Measurements from ENCODE around the gene SAMD4B. TPM values are rescaled to one million over a fixed set of nuclear protein-coding genes. Genes with fewer than 3 reads are reported as not detected.

Gene SAMD4B
- 148 to 164 TPM (median 150 TPM) in 3 replicates for total RNA-seq (2021)
- Bru-seq, nascent RNA, result percentile 78 among the genes with signal in this experiment
- long read RNA-seq, experiment 1, full-length matches to known transcripts, result 52 of 667 reads
- long read RNA-seq, experiment 1, partial matches to known transcripts, result 168 of 667 reads
- long read RNA-seq, experiment 1, other reads (novel, unspliced or antisense), result 447 of 667 reads
- long read RNA-seq, experiment 2, transcript SAMD4B-204 (1 exons, 578 nt), result major isoform, 28 of 133 reads
- long read RNA-seq, experiment 2, partial matches to known transcripts, result 34 of 133 reads
- long read RNA-seq, experiment 2, other reads (novel, unspliced or antisense), result 63 of 133 reads
- long read RNA-seq, experiment 3, partial matches to known transcripts, result 0 of 1 reads
- long read RNA-seq, experiment 3, other reads (novel, unspliced or antisense), result 0 of 1 reads

DNA sequence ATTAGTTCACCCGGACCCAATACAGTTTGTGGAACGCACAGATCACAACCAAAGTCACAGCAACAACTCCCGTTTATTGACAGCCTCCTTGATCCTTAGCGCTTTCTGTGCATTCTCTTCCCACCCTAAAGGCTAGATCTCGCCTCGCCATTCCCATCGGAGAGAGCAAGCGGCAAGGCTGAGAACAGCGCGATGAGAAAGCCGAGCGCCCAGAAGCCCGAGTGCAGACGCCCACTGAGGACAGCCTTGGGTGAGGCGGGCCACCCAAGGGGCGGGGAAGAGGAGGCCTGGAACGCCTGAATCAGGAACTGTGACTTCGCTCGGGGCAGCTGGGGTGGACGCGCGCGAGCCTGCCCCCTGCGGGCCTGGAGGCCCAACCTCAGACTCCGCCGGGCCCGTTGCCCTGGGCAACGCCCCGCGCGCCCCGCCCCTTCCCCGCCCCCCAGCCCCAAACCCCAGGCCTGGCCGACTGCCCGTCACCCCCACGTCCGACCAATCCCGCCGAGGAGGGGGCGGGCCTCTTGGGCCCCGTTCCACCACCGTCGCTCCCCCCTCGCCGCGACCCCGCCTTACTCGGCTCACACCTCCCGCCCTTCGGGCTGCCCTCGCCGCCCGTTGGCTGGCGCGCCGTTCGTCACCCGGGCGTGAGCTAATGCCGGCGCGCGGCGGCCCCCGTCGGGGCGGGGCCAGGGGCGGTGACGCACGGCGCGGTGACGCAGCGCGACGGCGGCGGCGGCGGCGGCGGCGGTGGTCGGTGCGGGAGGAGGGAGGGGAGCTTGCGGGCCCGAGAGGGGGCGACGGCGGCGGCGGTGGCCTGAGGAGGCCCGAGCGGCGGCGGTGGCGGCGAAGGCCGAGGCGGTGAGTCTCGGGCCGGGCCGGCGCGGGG is at the start of gene SAMD4B:
TSS of gene SAMD4B (plus strand) at position 703 of the 886 bp plus-strand sequence. CDS start 14,473 bp downstream, outside the sequence.
- H3K36me3 Mint-ChIP-seq, result peaks cover 8% of the 10 kb centered on the region
- H3K27me3 Mint-ChIP-seq (ENCODE audit: low read depth), result peaks cover 13% of the 10 kb centered on the region
- peak; percentile 96 for ATAC-seq
- H3K4me3 Mint-ChIP-seq, result peak within 1 kb of the TSS; percentile 94
- H3K4me1 Mint-ChIP-seq, result peaks cover 24% of the 10 kb centered on the region
- peak within 1 kb of the TSS; percentile 87 for H3K27ac Mint-ChIP-seq
- POLR2A ChIA-PET, result interaction anchor here (0.5 to 1.4 kb wide), 3 partner anchors 49 to 170 kb away, joined by 3 to 5 read pairs (median 4); partner anchors contain the start of genes MED29, PAF1 and RPS16
- DNase-seq (ENCODE audit: low spot score), result peak; percentile 99
- H3K9me3 Mint-ChIP-seq, result no peaks in the 10 kb centered on the region
- CTCF ChIA-PET, result interaction anchor here (0.6 to 2.4 kb wide), 27 partner anchors 9 to 366 kb away, joined by 3 to 13 read pairs (median 6); partner anchors contain the start of genes MED29, PAF1 and RPS16
- no peak for TF ChIP-seq AFF4 (CRISPR knock-in tag; IDR thresholded peaks at IDR 0.05; ENCODE audit: borderline replicate concordance)
- no peak for TF ChIP-seq GTF2I (CRISPR knock-in tag; conservative IDR thresholded peaks at IDR 0.05)
- 0 out of 2 replicates have a peak, but pooled peaks have one; percentile 15 for TF ChIP-seq TEAD4 (CRISPR knock-in tag; IDR thresholded peaks at IDR 0.05)
- TF ChIP-seq, protein P1, sequence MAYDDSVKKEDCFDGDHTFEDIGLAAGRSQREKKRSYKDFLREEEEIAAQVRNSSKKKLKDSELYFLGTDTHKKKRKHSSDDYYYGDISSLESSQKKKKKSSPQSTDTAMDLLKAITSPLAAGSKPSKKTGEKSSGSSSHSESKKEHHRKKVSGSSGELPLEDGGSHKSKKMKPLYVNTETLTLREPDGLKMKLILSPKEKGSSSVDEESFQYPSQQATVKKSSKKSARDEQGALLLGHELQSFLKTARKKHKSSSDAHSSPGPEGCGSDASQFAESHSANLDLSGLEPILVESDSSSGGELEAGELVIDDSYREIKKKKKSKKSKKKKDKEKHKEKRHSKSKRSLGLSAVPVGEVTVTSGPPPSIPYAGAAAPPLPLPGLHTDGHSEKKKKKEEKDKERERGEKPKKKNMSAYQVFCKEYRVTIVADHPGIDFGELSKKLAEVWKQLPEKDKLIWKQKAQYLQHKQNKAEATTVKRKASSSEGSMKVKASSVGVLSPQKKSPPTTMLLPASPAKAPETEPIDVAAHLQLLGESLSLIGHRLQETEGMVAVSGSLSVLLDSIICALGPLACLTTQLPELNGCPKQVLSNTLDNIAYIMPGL (CRISPR knock-in tag; IDR thresholded peaks at IDR 0.05), result 0 out of 2 replicates have a peak, but pooled peaks have one; percentile 76
- TF ChIP-seq ZNF416 (CRISPR knock-in tag; IDR thresholded peaks at IDR 0.05), result no peak
- 0 out of 2 replicates have a peak, but pooled peaks have one; percentile 13 for TF ChIP-seq HMGA2 (CRISPR knock-in tag; IDR thresholded peaks at IDR 0.05)
- TF ChIP-seq CREB1 (CRISPR knock-in tag; IDR thresholded peaks at IDR 0.05), result 0 out of 2 replicates have a peak, but pooled peaks have one; percentile 24
- no peak for TF ChIP-seq ZNF263 (CRISPR knock-in tag; IDR thresholded peaks at IDR 0.05; ENCODE audit: low read depth)
- peak; percentile 60; the same call in 1 of the 2 replicates for TF ChIP-seq ETV6 (CRISPR knock-in tag; IDR thresholded peaks at IDR 0.05)
- TF ChIP-seq PRRX2 (CRISPR knock-in tag; IDR thresholded peaks at IDR 0.05), result no peak
- TF ChIP-seq, protein P2, sequence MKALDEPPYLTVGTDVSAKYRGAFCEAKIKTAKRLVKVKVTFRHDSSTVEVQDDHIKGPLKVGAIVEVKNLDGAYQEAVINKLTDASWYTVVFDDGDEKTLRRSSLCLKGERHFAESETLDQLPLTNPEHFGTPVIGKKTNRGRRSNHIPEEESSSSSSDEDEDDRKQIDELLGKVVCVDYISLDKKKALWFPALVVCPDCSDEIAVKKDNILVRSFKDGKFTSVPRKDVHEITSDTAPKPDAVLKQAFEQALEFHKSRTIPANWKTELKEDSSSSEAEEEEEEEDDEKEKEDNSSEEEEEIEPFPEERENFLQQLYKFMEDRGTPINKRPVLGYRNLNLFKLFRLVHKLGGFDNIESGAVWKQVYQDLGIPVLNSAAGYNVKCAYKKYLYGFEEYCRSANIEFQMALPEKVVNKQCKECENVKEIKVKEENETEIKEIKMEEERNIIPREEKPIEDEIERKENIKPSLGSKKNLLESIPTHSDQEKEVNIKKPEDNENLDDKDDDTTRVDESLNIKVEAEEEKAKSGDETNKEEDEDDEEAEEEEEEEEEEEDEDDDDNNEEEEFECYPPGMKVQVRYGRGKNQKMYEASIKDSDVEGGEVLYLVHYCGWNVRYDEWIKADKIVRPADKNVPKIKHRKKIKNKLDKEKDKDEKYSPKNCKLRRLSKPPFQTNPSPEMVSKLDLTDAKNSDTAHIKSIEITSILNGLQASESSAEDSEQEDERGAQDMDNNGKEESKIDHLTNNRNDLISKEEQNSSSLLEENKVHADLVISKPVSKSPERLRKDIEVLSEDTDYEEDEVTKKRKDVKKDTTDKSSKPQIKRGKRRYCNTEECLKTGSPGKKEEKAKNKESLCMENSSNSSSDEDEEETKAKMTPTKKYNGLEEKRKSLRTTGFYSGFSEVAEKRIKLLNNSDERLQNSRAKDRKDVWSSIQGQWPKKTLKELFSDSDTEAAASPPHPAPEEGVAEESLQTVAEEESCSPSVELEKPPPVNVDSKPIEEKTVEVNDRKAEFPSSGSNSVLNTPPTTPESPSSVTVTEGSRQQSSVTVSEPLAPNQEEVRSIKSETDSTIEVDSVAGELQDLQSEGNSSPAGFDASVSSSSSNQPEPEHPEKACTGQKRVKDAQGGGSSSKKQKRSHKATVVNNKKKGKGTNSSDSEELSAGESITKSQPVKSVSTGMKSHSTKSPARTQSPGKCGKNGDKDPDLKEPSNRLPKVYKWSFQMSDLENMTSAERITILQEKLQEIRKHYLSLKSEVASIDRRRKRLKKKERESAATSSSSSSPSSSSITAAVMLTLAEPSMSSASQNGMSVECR (CRISPR knock-in tag; IDR thresholded peaks at IDR 0.05; ENCODE audit: borderline replicate concordance), result peak; percentile 66; the same call in 1 of the 2 replicates
- TF ChIP-seq USF1 (CRISPR knock-in tag; IDR thresholded peaks at IDR 0.05), result peak; percentile 15; the same call in 1 of the 2 replicates
- no peak for TF ChIP-seq GRHL2 (CRISPR knock-in tag; IDR thresholded peaks at IDR 0.05; ENCODE audit: insufficient replicate concordance, severe bottlenecking)
- peak; percentile 69 for TF ChIP-seq FOXP1 (CRISPR knock-in tag; IDR thresholded peaks at IDR 0.05; ENCODE audit: borderline replicate concordance)
- TF ChIP-seq ZSCAN18 (CRISPR knock-in tag; IDR thresholded peaks at IDR 0.05), result no peak
- peak; percentile 72; the same call in 1 of the 2 replicates for TF ChIP-seq FOXK1 (CRISPR knock-in tag; IDR thresholded peaks at IDR 0.05)
- peak; percentile 93 for TF ChIP-seq NFYB (CRISPR knock-in tag; conservative IDR thresholded peaks at IDR 0.05; ENCODE audit: low read depth)
- peak; percentile 54; the same call in 1 of the 2 replicates for TF ChIP-seq CREM (CRISPR knock-in tag; IDR thresholded peaks at IDR 0.05)
- TF ChIP-seq, protein P3, sequence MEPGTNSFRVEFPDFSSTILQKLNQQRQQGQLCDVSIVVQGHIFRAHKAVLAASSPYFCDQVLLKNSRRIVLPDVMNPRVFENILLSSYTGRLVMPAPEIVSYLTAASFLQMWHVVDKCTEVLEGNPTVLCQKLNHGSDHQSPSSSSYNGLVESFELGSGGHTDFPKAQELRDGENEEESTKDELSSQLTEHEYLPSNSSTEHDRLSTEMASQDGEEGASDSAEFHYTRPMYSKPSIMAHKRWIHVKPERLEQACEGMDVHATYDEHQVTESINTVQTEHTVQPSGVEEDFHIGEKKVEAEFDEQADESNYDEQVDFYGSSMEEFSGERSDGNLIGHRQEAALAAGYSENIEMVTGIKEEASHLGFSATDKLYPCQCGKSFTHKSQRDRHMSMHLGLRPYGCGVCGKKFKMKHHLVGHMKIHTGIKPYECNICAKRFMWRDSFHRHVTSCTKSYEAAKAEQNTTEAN (CRISPR knock-in tag; IDR thresholded peaks at IDR 0.05), result 0 out of 2 replicates have a peak, but pooled peaks have one; percentile 48
- TF ChIP-seq, protein P4, sequence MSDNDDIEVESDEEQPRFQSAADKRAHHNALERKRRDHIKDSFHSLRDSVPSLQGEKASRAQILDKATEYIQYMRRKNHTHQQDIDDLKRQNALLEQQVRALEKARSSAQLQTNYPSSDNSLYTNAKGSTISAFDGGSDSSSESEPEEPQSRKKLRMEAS (CRISPR knock-in tag; IDR thresholded peaks at IDR 0.05), result peak; percentile 72

Data from WTC11 (cell line).